ENCODE data around the gene PPFIBP1. TPM values are rescaled to one million over a fixed set of nuclear protein-coding genes. Genes with fewer than 3 reads are reported as not detected.

The PPFIBP1 gene
- total RNA-seq, 1 donor from 2014 or later, result 81.5 TPM

GRCh38 chr12:27572486-27573255 lies 48.7 kb downstream of the PPFIBP1 start:
- no peak overlapping the region for H3K4me3 ChIP-seq (ENCODE audit: low read depth, low read length)
- TF ChIP-seq CTCF (conservative IDR thresholded peaks at IDR 0.05; ENCODE audit: low read depth, low read length), result no peak
- no peak for DNase-seq (ENCODE audit: low read depth)

GRCh38 chr12:27573972-27574371 lies 50.0 kb downstream of the PPFIBP1 start:
- H3K4me3 ChIP-seq (ENCODE audit: low read depth, low read length), result no peak overlapping the region
- DNase-seq (ENCODE audit: low read depth), result no peak
- no peak for TF ChIP-seq CTCF (conservative IDR thresholded peaks at IDR 0.05; ENCODE audit: low read depth, low read length)

GRCh38 chr12:27575090-27575761 lies 51.2 kb downstream of the PPFIBP1 start:
- TF ChIP-seq CTCF (conservative IDR thresholded peaks at IDR 0.05; ENCODE audit: low read depth, low read length), result no peak
- DNase-seq (ENCODE audit: low read depth), result no peak
- H3K4me3 ChIP-seq (ENCODE audit: low read depth, low read length), result no peak overlapping the region

GRCh38 chr12:27575762-27576118 lies 51.7 kb downstream of the PPFIBP1 start:
- DNase-seq (ENCODE audit: low read depth), result no peak
- no peak overlapping the region for H3K4me3 ChIP-seq (ENCODE audit: low read depth, low read length)
- no peak for TF ChIP-seq CTCF (conservative IDR thresholded peaks at IDR 0.05; ENCODE audit: low read depth, low read length)

GRCh38 chr12:27576667-27577347 lies 52.8 kb downstream of the PPFIBP1 start:
- no peak for TF ChIP-seq CTCF (conservative IDR thresholded peaks at IDR 0.05; ENCODE audit: low read depth, low read length)
- no peak for DNase-seq (ENCODE audit: low read depth)
- H3K4me3 ChIP-seq (ENCODE audit: low read depth, low read length), result no peak overlapping the region

GRCh38 chr12:27577688-27578087 lies 53.7 kb downstream of the PPFIBP1 start:
- no peak for TF ChIP-seq CTCF (conservative IDR thresholded peaks at IDR 0.05; ENCODE audit: low read depth, low read length)

More at GRCh38 chr12:27577688-27578087, 53.7 kb downstream of the PPFIBP1 start:
- DNase-seq (ENCODE audit: low read depth), result no peak
- H3K4me3 ChIP-seq (ENCODE audit: low read depth, low read length), result no peak overlapping the region
